NCI-H82 (cell line): ENCODE data around the gene LPIN1.
A peak's percentile ranks its signal among the peaks of the same experiment; 100 is the strongest.
"Not testable (repeated sequence)": the region's sequence is repeated elsewhere in the genome, so short reads cannot be mapped to it uniquely, and the experiment has no call there.

ENCODE experiments used
- DNase-seq: peaks from one replicate; lab custom pipeline; 2025; lab: John Stamatoyannopoulos, UW

Gene LPIN1

GRCh38 chr2:11744631-11745394 is 1.6 kb upstream of the LPIN1 start:
- peak; percentile 80 for DNase-seq

- DNase-seq = no peak
Measured at GRCh38 chr2:11745613-11746375, 638 bp upstream of the LPIN1 start.

- DNase-seq = peak; percentile 56
Measured at GRCh38 chr2:11746807-11747459, 501 bp downstream of the LPIN1 start.

- no peak for DNase-seq
Measured at GRCh38 chr2:11748018-11748860, 1.8 kb downstream of the LPIN1 start.

- no peak for DNase-seq
Measured at GRCh38 chr2:11748861-11749645, 2.6 kb downstream of the LPIN1 start.

- no peak for DNase-seq
Measured at GRCh38 chr2:11749646-11750349, 3.4 kb downstream of the LPIN1 start.

GRCh38 chr2:11750422-11750821 is 4.0 kb downstream of the LPIN1 start:
- DNase-seq = no peak

- no peak for DNase-seq
Measured at GRCh38 chr2:11750917-11751316, 4.5 kb downstream of the LPIN1 start.

- no peak for DNase-seq
Measured at GRCh38 chr2:11752906-11753305, 6.5 kb downstream of the LPIN1 start.

GRCh38 chr2:11753452-11753885 is 7.0 kb downstream of the LPIN1 start:
- no peak for DNase-seq

- DNase-seq = no peak
Measured at GRCh38 chr2:11753886-11754699, 7.7 kb downstream of the LPIN1 start.

- no peak for DNase-seq
Measured at GRCh38 chr2:11754700-11755015, 8.2 kb downstream of the LPIN1 start.

GRCh38 chr2:11757101-11757500 is 10.7 kb downstream of the LPIN1 start:
- no peak for DNase-seq

GRCh38 chr2:11758187-11758586 is 11.8 kb downstream of the LPIN1 start:
- DNase-seq = no peak

GRCh38 chr2:11758647-11759046 is 12.2 kb downstream of the LPIN1 start:
- DNase-seq = no peak

- DNase-seq = not testable (repeated sequence)
Measured at GRCh38 chr2:11759182-11759975, 12.9 kb downstream of the LPIN1 start.

- no peak for DNase-seq
Measured at GRCh38 chr2:11761259-11761658, 14.8 kb downstream of the LPIN1 start.

- DNase-seq = no peak
Measured at GRCh38 chr2:11762031-11762430, 15.6 kb downstream of the LPIN1 start.
